Stimulated activated CD4-positive, alpha-beta T cell treated with anti-CD3 and anti-CD28 coated beads, Interleukin-12 subunit alpha, Interleukin-12 subunit beta, amount 100 ng/mL, for 24 hours (primary cell): ENCODE measurements around the gene NLRX1.
"Not testable (repeated sequence)": the region's sequence is repeated elsewhere in the genome, so short reads cannot be mapped to it uniquely, and the experiment has no call there.

Experiments
- DNase-seq, 2 experiments: peaks; one replicate each; pipeline ENCODE4 v3.0.0-alpha.2; 2020; ENCODE audit warnings: low read depth in 2 of 2

Gene NLRX1

GRCh38 chr11:119154178-119154577 is 14.3 kb upstream of the NLRX1 start:
- no peak for DNase-seq

DNA sequence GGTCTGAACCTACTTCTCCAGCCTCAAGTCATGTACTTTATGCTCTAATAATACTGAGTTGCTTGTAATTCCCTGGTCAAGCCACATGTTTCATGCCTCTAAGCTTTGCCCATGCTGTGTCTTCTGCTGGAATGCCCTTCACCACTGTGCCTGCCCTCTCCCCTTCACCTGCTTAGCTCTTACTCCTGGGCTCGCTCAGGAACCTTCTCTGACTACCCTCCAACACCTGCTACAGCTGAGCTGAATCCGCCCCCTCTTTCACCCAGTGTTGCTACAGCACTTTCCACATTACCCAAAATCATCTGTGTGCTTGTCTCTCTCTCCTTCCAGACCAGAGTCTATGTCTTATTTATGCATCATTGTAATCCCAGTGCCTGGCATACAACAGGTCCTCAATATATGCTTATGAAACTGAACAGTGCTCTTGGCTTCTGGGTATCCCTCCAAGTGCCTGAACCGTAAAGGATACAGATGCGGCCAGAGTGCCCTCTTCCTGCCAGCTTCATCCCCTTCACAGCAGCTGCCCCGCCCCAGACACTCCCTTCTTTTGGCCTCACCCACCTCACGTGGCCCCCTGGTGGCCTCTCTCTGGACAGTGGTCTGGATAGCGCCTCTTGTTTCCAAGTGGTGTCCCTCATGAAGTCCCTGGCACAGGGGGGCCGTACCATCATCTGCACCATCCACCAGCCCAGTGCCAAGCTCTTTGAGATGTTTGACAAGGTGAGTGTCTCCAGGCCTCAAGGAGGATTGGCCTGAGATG is 12.6 kb upstream of the NLRX1 start:
- DNase-seq: no peak

DNA sequence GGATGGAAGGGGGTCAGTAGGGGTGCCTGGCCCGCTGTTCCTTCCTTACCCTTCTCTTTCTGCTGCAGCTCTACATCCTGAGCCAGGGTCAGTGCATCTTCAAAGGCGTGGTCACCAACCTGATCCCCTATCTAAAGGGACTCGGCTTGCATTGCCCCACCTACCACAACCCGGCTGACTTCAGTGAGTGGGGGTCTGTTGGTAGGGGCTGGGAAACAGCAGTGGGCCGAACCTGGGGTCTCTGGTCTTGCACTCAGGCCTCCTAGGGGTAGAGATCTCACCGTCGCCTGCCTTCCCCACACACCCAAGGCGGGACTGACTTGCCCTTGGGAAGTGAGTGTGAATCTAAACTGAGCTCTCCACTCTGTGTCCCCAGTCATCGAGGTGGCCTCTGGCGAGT is 12.0 kb upstream of the NLRX1 start:
- no peak for DNase-seq

- no peak for DNase-seq
These were observed 11.5 kb upstream of the NLRX1 start for GRCh38 chr11:119157063-119157462.

DNA sequence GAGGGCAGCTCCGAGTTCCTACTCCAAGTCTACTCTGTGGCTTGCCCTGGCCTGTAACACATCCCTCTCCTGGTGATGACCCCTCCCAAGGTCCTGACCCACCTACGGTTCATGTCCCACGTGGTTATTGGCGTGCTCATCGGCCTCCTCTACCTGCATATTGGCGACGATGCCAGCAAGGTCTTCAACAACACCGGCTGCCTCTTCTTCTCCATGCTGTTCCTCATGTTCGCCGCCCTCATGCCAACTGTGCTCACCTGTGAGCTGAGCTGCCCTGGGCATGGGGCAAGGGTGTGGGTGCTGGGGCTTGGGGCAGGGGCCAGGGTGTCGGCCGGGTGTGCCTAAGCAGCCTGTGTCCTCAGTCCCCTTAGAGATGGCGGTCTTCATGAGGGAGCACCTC is 10.1 kb upstream of the NLRX1 start:
- no peak for DNase-seq

DNA sequence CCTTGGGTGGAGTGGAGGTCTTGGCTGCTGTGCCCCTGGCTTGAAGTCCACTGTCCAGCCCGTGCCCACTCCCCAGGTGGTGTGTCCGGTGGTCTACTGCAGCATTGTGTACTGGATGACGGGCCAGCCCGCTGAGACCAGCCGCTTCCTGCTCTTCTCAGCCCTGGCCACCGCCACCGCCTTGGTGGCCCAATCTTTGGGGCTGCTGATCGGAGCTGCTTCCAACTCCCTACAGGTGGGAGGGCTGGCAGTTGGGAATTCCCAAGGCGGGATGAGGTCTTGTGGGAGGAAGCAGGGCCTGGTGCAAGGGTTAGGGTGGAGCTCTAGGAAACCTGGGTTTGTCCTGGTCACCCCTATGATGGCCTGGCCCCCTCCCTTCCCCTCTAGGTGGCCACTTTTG is 8.4 kb upstream of the NLRX1 start:
- no peak for DNase-seq

- DNase-seq: no peak
These were observed 6.7 kb upstream of the NLRX1 start for GRCh38 chr11:119161871-119162270.

DNA sequence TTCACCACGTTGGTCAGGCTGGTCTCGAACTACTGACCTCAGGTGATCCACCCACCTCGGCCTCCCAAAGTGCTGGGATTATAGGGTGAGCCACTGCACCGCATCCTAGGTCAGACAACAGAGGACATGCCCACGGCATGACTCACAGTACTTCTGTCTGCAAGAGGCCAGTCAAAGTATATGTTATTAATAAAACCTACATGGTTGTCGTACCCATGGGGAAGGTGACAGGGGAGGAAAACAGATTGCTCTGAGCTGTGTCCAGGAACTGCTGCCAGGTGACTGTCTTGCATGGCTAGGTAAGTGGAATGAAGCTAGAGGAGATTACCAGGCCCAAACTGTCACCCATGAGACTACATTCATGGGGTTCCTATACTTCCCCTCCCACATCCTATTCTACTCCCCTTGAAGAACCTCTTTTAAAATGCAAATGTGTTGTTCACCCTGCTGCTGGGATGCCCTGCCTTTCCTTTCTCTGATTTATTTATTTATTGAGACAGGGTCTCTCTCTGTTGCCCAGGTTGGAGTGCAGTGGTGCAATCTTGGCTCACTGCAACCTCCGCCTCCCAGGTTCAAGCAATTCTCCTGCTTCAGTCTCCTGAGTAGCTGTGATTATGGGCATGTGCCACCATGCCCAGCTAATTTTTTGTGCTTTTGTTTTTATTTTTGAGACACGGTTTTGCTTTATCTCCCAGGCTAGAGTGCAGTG is 2.0 kb upstream of the NLRX1 start:
- no peak for DNase-seq

DNA sequence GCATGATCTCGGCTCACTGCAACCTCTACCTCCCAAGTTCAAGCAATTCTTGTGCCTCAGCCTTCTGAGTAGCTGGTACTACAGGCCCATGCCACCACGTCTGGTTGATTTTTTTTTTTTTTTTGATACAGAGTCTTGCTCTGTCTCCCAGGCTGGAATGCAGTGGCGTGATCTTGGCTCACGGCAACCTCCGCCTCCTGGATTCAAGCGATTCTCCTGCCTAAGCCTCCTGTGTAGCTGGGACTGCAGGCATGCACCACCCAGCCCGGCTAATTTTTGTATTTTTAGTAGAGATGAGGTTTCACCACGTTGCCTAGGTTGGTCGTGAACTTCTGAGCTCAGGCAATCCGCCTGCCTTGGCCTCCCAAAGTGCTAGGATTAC is 1.5 kb upstream of the NLRX1 start:
- DNase-seq: not testable (repeated sequence)

- DNase-seq: no peak
These were observed 592 bp upstream of the NLRX1 start for GRCh38 chr11:119167933-119168332.

- DNase-seq: peak in 1 of 2 experiments; percentile 28
These were observed 776 bp downstream of the NLRX1 start for GRCh38 chr11:119169282-119169719.

GRCh38 chr11:119172513-119172912 is 4.0 kb downstream of the NLRX1 start:
- no peak for DNase-seq

GRCh38 chr11:119173453-119173852 is 4.9 kb downstream of the NLRX1 start:
- no peak for DNase-seq

DNA sequence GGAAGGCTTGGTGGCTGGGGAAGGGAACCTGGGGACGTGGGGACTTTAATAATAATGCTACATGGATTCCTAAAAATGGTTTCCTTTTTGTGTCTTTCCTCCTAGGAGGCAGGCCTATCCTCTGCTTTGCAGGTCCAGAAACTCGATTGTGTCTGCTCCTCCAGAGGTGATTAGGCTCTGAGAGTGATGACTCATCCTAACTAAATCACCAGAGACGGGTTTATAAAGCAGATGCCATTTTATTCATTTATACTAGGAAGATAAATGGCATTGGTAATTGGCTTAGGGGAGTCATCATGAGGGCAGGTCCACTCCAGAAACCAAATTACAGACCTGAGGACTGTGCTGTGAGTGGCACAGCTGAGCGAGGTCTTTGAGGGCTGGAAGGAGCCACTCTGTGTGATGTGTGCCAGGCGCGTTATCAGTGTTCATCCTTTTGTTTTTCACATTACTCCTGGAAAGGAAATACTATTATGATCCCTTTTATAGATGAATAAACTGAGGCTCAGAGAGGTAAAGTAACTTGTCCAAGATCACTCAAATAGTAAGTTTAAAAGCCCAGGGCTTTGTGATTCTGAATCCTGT is 7.1 kb downstream of the NLRX1 start:
- DNase-seq: no peak

DNA sequence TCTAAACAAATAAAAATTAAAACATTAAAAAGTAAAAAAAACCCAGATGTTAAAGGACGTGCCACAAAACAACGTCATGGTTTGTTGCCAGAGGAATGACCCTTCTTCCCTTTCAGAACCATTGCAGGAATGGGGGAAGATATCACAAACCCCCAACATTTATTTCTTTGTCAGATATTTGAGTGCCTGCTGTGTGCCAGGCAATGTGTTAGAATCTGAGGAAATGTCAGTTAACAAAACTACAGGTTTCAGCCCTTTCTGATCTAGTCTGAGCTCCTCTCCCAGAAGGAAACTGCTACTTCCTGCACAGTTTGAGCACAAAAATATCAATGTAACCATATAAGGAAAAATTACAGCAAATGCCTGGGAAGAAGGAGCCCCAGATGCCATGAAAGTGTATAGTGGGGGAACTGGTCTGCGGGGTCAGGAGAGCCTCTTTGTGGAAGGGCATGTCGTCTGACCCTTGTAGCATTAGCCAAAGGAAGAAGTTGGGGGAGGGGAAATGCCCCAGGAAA is 9.7 kb downstream of the NLRX1 start:
- DNase-seq: no peak

- no peak for DNase-seq
These were observed 10.8 kb downstream of the NLRX1 start for GRCh38 chr11:119179342-119179741.

- DNase-seq: no peak
These were observed 11.5 kb downstream of the NLRX1 start for GRCh38 chr11:119179983-119180382.

- DNase-seq: no peak
These were observed 12.5 kb downstream of the NLRX1 start for GRCh38 chr11:119180729-119181676.

DNA sequence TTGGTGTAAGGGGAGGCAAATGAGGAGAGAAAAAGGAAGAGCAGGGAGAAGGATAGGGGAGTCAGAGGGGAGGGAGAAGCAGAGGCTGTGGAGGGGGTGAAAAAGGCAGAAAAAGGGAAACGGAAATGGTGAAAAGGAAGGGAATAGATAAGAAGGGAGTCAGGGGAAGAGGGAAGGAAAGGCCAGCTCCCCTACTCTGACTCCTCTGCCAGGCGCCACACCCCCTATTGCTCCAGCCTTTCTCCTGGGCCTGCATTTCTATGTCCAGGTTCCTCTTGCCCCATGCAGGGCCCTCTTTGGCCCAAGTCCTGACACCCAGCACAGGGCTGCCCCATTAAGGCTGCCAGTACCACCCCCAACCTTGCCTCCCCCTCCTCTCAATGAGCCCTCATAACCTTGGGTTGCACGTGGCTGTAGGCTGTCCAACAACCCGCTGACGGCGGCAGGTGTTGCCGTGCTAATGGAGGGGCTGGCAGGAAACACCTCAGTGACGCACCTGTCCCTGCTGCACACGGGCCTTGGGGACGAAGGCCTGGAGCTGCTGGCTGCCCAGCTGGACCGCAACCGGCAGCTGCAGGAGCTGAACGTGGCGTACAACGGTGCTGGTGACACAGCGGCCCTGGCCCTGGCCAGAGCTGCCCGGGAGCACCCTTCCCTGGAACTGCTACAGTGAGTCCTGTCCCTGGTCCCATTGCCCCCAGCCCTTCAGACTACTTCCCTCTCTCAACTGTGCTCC is 13.3 kb downstream of the NLRX1 start:
- DNase-seq: no peak

GRCh38 chr11:119184399-119184798 is 15.9 kb downstream of the NLRX1 start:
- not testable (repeated sequence) for DNase-seq
